SHP77 treated with DMSO at 0.1 percent for 48 hours (cell line): ENCODE data around the gene PTPRCAP.

Source experiments
- DNase-seq: peaks from one replicate; lab custom pipeline; 2025; lab: John Stamatoyannopoulos, UW

Gene PTPRCAP

DNA sequence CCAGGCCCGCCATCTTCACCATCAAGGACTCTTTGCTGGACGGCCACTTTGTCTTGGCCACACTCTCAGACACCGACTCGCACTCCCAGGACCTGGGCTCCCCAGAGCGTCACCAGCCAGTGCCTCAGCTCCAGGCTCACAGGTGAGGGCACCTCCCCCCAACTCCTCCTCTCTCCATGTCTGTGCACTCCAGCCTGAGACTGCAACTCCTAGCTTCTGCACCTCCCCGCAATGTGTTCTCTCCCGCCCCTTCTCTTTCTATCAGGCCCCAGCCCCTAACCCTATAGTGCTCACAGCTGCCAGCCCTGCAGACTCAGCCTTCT lies 41.3 kb downstream of the PTPRCAP start:
- DNase-seq = no peak

DNA sequence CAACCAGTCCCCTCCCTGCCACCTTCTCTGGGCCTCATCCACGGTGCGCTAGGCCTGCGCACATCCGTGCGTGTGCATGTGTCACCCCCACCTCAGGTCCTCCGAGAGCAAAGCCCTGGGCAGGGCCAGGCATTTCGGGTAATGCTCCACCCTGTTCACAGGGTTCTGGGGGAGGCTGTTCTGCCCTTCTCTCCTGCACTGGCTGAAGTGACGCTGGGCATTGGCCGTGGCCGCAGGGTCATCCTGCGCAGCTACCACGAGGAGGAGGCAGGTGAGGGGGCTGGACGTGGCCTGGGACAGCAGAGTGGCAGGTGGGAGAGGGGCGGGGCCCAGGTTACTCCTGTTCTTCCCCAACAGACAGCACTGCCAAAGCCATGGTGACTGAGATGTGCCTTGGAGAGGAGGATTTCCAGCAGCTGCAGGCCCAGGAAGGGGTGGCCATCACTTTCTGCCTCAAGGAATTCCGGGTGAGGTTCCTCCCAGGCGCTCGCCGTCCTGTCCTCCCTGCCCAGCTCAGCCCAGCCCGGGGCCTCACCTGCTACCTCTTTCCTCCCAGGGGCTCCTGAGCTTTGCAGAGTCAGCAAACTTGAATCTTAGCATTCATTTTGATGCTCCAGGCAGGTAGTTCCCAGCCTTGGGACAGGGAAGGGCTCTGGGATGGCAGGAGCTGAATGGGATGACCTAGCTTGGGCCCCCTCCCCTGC lies 41.8 kb downstream of the PTPRCAP start:
- no peak for DNase-seq

DNA sequence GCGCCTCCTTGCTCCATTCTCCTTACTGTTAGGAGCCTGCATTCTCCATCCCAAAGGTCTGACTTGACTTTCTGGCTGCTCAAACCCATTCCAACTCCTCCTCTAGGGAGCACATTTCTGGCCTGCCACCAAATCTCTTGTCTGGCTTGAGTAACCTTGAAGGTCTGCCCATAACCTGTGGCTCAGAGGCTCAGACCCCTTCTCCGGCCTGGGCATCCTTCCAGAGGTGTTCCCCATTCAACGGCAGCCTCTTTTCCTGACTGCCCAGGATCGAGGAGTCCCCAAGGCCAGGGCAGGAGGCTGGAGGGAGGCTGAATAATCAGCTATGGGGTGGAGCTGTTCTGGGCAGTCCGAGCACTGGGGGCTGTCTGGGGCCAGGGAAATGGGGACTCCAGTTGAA lies 43.5 kb downstream of the PTPRCAP start:
- no peak for DNase-seq

DNA sequence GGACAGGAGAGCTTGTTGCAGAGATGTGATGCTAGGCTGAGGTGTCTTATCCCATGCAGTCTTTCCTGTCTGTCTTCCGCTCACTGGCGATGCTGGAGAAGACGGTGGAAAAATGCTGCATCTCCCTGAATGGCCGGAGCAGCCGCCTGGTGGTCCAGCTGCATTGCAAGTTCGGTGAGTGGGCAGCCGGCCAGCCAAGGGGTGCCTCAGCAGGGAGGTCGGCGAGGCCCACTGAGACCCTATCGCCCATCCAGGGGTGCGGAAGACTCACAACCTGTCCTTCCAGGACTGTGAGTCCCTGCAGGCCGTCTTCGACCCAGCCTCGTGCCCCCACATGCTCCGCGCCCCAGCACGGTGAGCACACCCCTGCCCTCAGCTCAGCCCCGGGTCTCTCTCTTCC lies 44.0 kb downstream of the PTPRCAP start:
- no peak for DNase-seq

DNA sequence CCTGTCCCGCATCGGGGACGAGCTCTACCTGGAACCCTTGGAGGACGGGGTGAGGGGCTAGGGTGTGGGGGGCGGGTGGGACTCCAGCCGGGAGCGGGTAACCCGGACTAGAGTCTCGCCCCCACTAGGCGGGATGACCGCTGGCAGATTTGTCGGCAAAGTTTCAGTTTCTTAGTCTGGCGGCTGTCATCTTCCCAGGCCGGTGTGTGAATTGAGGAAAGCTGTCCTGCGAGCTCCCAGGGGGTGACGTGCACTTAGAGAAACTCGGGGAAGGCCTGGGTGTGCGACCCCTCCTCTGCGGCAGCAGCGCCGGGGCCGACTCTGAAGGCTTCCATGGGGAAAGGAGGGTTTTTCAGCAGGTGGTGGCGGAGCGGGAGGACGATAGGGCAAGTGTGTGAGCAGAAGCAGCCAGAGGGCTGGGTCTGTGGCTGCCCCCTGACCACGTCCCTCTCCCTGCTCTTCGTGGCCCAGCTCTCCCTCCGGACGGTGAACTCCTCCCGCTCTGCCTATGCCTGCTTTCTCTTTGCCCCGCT lies 45.2 kb downstream of the PTPRCAP start:
- no peak for DNase-seq

DNA sequence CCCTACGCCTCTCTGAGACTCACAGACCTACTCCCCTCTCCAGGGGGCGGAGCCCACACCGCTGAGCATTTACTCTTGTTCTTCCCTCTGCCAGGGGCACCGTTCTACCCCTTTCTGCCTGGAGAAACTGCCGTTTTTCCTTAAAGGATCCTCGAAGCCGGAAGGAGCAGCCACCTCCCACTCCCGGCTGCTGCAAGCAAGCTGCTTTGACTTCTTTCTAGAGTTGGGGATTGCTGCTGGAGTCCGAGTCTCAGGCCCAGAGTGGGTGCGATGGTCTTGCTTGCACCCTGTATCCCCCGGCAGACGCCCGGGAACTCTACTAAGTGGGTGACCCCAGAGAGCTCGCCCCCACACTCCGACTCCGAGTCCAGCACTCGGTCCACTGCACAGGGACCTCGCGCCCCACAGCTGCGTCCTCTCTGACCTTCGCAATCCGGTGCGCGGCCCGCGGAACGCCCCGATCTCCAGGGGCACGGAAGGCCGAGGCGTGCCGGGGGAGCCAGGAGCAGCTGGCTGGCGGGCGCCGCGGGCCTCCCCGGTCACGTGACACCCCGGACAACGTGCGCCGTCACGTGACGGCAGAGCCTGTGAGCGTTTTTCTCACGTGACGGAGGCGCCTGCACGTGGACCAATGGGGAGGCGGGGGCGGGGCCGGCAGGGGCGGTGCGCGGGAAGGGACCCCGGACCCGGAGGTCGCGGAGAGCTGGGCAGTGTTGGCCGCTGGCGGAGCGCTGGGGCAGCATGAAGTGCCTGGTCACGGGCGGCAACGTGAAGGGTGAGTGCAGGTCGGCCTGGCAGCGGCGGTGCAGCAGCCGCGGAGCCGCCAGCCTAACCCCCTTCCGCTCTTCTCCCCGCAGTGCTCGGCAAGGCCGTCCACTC lies 45.9 kb downstream of the PTPRCAP start, which contains the start of gene RAD9A:
RAD9A (plus strand) TSS at position 683 of the 879 bp plus-strand sequence; CDS start at position 742, 59 bp downstream.
- peak; percentile 80 for DNase-seq

DNA sequence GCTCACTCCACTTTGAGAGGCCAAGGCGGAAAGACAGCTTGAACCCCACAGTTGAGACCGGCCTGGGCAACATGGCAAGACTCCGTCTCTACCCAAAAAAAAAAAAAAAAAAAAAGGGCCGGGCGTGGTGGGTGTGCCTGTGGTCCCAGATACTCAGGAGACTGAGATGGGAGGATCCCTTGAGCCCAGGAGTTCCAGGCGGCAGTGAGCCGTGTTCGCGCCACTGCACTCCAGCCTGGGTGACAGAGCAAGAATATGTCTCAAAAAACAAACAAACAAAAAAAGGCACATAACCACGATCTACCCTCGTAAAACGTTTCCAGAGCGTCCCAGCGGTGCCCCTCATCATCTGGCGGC lies 46.6 kb downstream of the PTPRCAP start:
- no peak for DNase-seq

DNA sequence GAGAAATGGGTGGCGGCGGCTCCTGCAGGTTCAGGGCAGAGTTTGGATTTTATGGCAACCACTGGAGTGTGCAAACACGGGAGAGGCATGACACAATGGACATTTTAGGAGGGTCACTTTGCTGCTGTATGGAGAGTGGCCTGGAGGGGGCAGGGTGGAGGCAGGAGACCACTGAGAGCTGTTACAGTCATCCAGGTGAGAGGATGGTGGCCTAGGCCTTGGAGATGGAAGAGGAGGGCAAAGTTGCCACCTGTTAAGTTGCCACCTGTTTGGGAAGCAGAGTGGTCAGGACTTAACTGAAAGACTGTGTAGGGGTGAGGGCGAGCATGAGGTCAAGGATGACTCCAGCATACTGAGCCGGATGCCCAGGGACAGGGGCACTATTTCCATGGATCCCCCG lies 48.0 kb downstream of the PTPRCAP start:
- DNase-seq = peak; percentile 27

DNA sequence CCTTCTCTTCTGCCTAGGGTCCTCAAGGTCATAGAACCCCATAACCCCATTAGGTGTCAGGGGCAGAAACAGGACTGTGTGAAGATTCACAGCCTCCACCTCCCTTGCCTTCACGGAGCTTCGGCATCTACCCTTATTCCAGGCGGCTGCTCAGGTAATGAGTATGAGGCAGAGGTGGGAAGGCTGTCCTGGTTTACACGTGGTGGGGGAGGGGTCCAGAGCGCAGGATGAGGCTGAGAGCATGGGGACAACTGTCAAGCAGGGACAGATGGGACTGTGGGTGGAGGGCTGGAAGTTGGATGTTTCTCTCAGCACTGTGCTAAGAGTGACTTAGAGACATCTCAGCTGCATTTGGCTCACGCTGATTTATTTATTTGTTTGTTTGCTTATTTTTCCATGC lies 50.0 kb downstream of the PTPRCAP start:
- no peak for DNase-seq

DNA sequence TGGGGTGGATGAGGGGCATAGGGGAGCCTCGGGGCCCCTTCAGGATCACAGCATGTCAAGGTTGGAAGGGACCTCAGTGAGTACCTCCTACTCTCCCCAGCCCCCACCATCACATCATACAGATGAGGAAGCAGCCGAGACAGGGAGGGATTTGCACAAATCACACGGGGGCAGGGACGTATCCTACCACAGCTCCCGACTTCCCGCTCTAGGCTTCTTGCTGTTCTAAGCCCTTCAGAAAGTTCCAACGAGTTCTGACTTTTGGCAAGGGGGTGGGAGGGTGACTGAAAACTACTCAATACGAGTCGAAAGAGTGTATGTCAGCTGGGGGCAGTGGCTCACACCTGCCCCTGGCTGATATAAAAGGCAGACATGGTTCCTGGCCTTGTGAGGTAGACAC lies 50.4 kb downstream of the PTPRCAP start:
- no peak for DNase-seq
